Left ventricle myocardium inferior (tissue), 1 donor: ENCODE data around the gene PLXNA4. TPM values are rescaled to one million over a fixed set of nuclear protein-coding genes. Genes with fewer than 3 reads are reported as not detected.

Experiments used
- DNase-seq: peaks from one replicate; pipeline ENCODE4 v3.0.0-alpha.2; 2020
- H3K27ac ChIP-seq: fragments of 200-600 bp; replicated peaks from 2 replicates; pipeline ENCODE4 v1.8.0; 2021
- H3K27me3 ChIP-seq: fragments of 200-600 bp; 2 replicates; pipeline ENCODE4 v1.8.0; 2021; ENCODE audit warnings: low read depth
- H3K36me3 ChIP-seq: fragments of 200-600 bp; 2 replicates; pipeline ENCODE4 v1.8.0; 2021
- H3K4me1 ChIP-seq: fragments of 200-600 bp; 2 replicates; pipeline ENCODE4 v1.8.0; 2021
- H3K4me3 ChIP-seq: fragments of 200-600 bp; 2 replicates; pipeline ENCODE4 v1.8.0; 2021; ENCODE audit warnings: mild to moderate bottlenecking, moderate library complexity
- H3K9me3 ChIP-seq: fragments of 200-600 bp; replicated peaks from 2 replicates; pipeline ENCODE4 v1.8.0; 2021
- CTCF ChIP-seq: fragments of 200-600 bp; IDR thresholded peaks from 2 replicates; pipeline ENCODE4 v1.8.0; 2021; ENCODE audit warnings: antibody characterized with exemption, mild to moderate bottlenecking, borderline replicate concordance
- intact Hi-C: fragments of 100-400 bp; cut with micrococcal nuclease; formaldehyde crosslinking; loops from one replicate; pipeline ENCODE4 v1.11.0; 2022
- total RNA-seq: library from RNA; stranded (reverse); fragmentation: NEBNext Ultra II Directional; extraction: Animal tissue kit (Norgen Biotek cat#: 25700); gene quantifications from one replicate; pipeline ENCODE4 v1.2.1, GENCODE V29; 2021
- donor health status: DM: no; HTN: yes; CAD: no; lungs with severe emphysema.

PLXNA4 gene
- total RNA-seq, 1 donor from 2014 or later = 18.1 TPM

GRCh38 chr7:132131196-132131595, 445.1 kb downstream of the PLXNA4 start:
- Histone ChIP-seq H3K27me3 (no peaks in the 10 kb centered on the region), H3K4me1 (no peaks in the 10 kb centered on the region), H3K36me3 (peaks cover 27% of the 10 kb centered on the region), H3K9me3 (no peaks in the 10 kb centered on the region), H3K4me3 (no peak overlapping the region), H3K27ac (no peak overlapping the region)
- no peak for DNase-seq
- intact Hi-C loops = no loop called here
- TF ChIP-seq CTCF = no peak

- Histone ChIP-seq H3K4me3 (no peak overlapping the region), H3K36me3 (peaks cover 27% of the 10 kb centered on the region), H3K27me3 (no peaks in the 10 kb centered on the region), H3K4me1 (no peaks in the 10 kb centered on the region), H3K27ac (no peak overlapping the region), H3K9me3 (no peaks in the 10 kb centered on the region)
- DNase-seq = no peak
- TF ChIP-seq CTCF = no peak
- intact Hi-C loops = no loop called here
Observed at GRCh38 chr7:132130497-132130896, 445.8 kb downstream of the PLXNA4 start.

GRCh38 chr7:132125872-132126595, 450.2 kb downstream of the PLXNA4 start:
- Histone ChIP-seq H3K4me3 (no peak overlapping the region), H3K27me3 (no peaks in the 10 kb centered on the region), H3K27ac (no peak overlapping the region), H3K9me3 (no peaks in the 10 kb centered on the region), H3K4me1 (no peaks in the 10 kb centered on the region), H3K36me3 (peaks cover 11% of the 10 kb centered on the region)
- no peak for TF ChIP-seq CTCF
- no peak for DNase-seq
- intact Hi-C loops = no loop called here

- TF ChIP-seq CTCF = no peak
- no peak for DNase-seq
- no peaks in the 10 kb centered on the region for H3K27me3 ChIP-seq
- H3K36me3 ChIP-seq = peaks cover 7% of the 10 kb centered on the region
- intact Hi-C loops = no loop called here
- H3K4me1 ChIP-seq = no peaks in the 10 kb centered on the region
- no peak overlapping the region for H3K4me3 ChIP-seq
- H3K27ac ChIP-seq = no peak overlapping the region
- H3K9me3 ChIP-seq = no peaks in the 10 kb centered on the region
Observed at GRCh38 chr7:132125096-132125495, 451.2 kb downstream of the PLXNA4 start.

- TF ChIP-seq CTCF = no peak
- no peaks in the 10 kb centered on the region for H3K9me3 ChIP-seq
- peaks cover 3% of the 10 kb centered on the region for H3K36me3 ChIP-seq
Observed at GRCh38 chr7:132124575-132124974, 451.7 kb downstream of the PLXNA4 start.

More at GRCh38 chr7:132124575-132124974, 451.7 kb downstream of the PLXNA4 start:
- Histone ChIP-seq H3K4me1 (no peaks in the 10 kb centered on the region), H3K27me3 (no peaks in the 10 kb centered on the region), H3K4me3 (no peak overlapping the region), H3K27ac (no peak overlapping the region)
- intact Hi-C loops = no loop called here
- no peak for DNase-seq
